GM18867 (cell line): Measurements from ENCODE around the gene SIK3.
"Not testable (repeated sequence)": the region's sequence is repeated elsewhere in the genome, so short reads cannot be mapped to it uniquely, and the experiment has no call there.

Source experiments
- ATAC-seq: cut with Tn5 transposase; IDR thresholded peaks from one replicate; pipeline ENCODE4 v1.9.1; 2021; ENCODE audit warnings: mild to moderate bottlenecking, moderate library complexity; ENCODE audit not compliant: unreplicated experiment

The SIK3 gene

DNA sequence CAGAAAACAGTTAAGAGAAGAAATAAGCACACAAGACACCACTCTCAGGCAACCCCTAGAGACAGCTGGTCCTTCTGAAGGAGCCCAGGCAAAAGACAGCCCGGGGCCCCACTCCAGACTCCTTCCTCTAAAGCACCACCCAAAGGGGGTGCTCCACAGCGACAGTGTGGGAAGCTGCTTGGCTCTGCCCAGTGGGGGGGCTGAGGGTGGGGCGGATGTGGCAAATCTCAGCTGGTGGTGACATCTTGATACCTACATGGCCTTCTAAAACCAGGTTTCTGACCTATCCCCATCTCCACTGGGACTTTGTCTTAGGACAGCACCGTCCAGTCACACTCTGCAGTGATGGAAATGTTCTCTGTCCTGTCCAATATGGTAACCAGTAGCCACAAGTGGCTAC is 250.6 kb downstream of the SIK3 start:
- ATAC-seq: no peak

DNA sequence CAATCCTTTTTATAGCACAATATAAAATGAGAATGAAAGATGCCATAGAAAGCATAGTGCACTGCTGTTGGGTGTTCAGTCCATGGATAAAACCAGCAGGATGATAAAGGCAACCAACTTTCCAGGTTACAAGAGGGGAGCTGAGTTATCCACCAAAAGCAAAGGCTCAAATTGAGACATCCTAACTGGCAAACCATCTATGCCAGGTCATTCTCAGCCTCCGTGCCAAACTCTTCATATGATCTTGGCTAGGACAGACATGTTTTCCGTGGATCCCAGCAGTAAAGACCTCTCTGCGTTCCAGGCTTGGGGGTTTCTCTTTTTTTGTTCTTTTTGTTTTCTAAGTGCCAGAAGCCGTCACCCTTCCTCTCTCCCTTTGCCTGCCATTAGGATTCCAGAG is 253.5 kb downstream of the SIK3 start:
- no peak for ATAC-seq

DNA sequence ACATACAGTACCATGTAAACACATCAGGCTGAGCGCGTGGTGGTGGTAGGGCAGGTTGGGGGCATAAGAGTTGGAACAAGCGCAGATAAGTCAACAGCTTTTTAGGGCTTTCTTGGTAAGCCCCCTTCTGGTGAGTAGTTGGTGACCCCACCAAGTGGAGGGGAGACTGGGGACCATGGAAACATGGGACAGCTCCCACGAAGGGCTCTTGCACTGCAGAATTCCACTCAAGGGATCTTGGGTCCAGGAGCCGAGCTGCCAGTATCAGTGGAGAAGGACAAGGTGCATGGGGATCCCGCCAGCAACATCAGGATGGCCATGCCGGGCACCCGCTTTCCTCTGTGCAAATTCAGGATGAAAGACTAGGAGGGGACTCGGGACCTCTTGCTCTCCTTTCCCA is 254.6 kb downstream of the SIK3 start:
- ATAC-seq: no peak

DNA sequence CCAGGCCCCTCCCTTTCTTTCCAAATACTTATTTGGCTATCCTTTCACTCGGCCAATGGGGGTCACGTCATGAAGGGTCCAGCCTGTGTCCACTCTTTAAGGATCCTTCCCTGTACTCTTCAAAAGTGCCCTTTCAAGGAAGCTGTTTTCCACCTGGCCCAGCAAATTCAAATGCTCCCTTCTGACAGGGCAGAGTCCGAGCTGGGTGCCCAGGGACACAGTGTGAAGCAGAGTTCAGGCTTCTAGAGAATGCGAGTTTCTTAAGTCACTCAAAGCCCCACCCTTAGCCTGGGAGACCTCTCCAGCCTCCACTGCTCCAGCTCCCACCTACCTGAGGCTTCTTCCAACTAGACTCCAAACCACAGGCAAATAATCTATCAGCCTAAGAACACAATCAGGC is 255.3 kb downstream of the SIK3 start:
- no peak for ATAC-seq

DNA sequence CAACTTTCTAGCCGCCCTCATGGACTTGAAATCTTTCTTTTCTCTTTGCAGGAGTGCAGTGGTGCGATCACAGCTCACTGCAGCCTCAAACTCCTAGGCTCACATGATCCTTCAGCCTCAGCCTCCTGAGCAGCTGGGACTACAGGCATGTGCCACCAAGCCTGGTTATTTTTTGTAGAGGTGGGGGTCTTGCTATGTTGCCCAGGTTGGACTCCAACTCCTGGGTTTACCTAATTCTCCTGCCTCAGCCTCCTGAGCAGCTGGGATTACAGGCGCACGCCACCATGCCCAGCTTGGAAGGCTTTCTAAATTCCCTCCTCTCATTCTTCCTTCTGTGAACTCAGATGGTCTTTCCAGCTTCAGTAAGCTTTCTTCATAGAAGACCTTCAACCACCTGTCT is 256.1 kb downstream of the SIK3 start:
- no peak for ATAC-seq

DNA sequence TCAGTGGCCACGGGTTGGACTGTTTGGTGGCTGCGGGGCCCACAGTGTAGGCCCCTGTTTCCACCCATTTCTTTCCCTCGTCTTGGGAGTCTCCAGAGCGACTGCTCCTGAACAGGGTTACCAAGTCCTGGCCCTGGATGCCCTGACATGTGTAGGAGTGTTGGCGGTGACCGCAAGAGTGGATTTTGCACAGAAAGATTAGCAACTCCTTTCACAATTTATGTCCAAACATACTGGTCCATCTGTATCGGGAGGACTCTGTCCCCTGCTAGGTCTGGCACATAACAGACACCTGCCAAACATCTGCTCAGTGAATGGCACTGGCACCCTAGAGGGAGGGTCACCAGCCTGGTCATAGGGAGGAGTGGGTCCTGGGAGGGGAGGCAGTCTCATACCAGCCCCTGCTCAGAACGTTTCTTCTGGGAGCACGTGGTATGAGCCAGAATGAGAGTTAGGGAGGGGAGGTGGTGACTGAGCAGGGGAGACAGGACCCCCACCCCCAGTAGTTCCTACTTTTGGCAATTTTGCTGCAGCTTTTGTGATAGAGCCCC is 257.4 kb downstream of the SIK3 start:
- no peak for ATAC-seq

DNA sequence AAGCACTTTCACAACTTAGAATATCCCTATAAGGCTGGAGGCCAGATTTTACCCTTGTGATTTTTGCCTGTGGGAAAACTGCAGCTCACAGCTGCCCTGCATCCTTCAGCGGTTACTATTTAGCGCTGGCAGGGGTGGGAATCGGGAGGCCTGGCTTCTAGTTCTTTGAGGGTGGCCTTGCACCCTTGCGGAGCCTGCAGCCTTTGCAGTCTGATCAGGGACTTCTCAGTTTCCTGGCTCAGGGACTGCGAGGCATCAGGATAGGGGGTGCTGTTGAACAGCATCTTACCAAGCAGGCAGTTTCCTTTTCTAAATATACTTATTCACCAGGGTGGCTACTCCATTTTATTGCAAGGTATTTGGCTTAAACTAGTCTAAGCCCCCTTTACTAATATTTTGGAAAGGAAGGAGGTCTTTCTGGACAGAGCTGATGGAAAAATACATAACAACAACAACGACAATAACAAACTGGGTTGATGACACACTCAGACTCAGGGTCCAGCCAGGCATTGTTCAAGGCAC is 257.9 kb downstream of the SIK3 start:
- ATAC-seq: no peak

DNA sequence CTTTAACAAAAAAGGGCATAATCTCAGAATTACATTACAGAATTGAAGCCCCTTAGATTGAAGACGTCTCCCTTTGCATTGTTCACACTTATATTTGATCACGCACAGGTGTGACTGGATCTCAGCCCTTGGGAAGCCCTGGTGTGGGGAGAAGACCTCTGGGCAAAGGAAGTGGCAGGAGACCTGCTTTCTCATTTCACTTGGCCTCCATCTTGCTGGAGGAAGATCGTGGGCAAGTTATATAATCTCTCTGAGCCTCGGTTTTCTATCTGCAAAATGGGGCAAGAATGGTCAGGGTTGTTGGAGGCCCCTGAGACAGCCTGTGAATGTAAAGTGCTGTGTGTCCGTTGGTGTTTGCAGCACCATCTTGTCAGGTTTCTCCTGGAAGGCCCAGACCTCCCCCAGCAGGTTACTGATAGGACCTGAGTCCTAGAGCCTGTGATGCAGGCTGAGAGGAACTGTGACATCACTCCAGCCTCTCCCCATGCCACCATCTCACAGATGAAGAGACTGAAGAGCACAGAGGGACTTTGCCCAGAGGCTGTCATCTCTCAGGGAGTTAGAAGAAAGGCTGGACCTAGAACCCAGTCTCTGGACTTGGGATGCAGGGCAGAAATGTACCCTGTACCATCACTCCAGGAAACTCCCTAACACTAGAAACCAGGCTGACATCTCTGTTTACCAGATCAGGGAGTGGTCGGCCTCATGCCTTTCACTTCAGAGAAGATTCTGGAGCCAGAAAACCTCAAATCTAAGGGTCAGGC is 259.7 kb downstream of the SIK3 start:
- ATAC-seq: no peak

DNA sequence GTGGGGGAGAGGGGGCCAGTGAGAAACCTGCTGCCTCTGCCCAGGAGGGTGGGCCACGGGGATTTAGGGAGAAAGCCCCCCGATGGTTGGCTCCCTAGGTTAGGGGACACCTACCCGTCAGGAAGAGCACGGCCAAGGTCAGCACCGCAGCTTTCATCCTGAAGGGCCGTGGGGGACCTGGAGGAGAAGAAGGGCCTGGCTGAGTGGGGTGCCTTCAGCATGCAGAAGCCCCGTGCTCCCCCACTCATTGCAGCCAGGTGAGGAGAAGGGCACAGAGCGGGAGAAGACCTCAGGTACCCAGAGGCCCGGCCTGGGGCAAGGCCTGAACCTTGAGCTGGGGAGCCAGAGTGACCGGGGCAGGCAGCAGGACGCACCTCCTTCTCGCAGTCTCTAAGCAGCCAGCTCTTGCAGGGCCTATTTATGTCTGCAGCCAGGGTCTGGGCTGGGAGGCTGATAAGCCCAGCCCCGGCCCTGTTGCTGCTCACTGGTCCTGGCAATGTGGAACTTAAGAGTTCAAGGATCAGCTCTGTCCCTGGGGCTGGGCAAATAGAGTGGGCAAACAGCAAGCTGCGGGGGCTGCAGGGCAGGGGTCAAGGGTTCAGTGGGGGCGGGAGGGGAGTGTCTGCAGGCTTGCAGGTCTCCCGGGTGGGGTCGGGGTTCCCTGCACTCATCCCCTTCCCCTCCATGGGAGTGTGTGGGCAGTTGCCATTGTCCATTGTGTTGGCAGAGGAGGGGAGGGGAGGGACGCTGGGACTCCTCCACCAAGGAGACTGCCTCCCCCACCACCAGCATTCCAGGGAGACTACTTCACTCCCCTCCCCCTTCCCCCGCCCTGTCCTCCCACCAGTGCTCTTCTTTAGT is 260.8 kb downstream of the SIK3 start, which contains the start of gene APOA1:
Gene APOA1, minus strand, starts transcription at position 392 of the 861 bp plus-strand sequence. Its CDS starts 235 bp downstream, at position 157.
- no peak for ATAC-seq

DNA sequence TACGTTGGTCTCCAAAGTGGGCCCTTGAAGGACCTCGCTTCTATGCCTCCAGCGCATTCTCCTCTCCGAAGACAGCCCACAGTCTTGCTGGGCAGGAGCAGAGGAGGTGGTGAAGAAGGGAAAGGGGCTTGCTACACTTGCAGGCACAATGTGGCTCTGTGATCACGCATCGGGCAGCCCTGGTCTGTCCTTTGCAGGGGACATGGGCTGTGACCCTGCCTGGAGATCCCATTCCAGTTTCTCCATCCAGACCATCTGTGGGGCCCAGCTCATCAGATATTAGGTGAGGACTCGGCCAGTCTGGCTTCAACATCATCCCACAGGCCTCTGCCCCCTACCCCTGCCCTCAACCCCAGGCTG is 261.6 kb downstream of the SIK3 start:
- no peak for ATAC-seq

DNA sequence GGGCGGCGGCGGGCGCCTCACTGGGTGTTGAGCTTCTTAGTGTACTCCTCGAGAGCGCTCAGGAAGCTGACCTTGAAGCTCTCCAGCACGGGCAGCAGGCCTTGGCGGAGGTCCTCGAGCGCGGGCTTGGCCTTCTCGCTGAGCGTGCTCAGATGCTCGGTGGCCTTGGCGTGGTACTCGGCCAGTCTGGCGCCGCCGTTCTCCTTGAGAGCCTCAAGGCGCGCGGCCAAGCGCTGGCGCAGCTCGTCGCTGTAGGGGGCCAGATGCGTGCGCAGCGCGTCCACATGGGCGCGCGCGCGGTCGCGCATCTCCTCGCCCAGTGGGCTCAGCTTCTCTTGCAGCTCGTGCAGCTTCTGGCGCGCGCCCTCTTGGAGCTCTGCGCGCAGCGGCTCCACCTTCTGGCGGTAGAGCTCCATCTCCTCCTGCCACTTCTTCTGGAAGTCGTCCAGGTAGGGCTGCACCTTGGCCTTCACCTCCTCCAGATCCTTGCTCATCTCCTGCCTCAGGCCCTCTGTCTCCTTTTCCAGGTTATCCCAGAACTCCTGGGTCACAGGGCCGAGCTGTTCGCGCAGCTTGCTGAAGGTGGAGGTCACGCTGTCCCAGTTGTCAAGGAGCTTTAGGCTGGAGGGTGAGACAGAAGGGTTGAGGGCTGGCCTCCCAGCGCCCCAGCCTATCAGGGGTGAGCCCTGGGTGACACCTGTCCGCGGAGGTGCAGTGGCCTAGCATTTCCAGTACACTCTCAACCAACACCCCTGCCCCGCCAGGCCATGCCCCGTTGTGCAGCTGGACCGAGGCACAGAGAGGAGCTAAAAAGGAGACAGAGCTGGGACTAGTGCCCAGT is 262.2 kb downstream of the SIK3 start:
- peak; percentile 75 for ATAC-seq

DNA sequence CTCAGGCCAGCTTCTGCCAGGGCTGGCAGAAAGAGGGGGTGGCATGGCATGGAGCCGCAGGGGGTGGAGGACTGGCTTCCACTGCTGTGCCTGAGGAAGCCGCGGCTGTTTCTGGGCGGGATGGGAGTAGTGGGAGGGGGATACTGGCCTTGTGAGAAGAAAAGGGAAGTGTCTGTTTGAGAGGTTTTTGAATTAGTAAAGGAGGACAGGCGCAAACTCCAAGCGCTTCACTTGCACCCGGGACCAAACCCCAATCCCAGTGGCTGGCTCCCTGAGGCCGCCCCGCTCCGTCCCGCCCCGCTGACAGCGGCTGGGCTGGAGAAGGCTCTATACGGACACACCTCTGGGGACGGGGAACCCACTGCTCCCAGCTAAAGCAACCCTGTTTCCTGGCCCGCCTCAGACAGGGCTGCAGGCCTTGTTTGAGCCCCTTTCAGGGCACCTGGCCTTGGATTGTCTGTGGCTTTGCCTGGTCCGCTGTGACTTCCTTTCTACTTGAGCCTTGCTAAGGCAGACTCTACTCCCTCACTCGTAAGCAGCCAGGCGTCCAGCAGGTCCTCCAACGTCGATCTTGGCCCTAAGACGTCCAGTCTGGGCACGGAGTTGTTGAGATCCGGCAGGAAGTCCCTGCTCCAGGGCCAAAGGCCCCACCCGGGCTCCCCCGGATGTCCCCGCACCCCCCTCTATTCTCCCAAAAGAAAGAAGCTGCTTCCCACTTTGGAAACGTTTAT is 263.0 kb downstream of the SIK3 start:
- no peak for ATAC-seq

DNA sequence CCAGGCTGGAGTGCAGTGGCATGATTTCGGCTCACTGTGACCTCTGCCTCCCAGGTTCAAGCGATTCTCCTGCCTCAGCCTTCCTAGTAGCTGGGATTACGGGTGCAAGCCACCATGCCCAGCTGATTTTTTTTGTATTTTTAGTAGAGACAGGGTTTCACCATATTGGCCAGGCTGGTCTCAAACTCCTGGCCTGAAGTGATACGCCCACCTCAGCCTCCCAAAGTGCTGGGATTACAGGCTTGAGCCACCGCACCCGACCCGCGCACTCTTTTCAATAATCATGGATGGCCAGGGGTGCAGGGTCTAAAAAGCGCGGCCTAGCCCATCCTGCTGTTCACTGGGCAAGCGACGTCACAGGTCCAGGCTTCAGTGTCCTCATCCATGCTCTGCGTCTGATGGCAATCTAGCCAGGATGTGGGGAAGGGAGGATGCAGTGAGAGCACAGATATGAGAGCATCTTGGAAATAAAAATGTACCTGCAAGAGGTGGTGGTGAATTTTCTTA is 263.6 kb downstream of the SIK3 start:
- ATAC-seq: not testable (repeated sequence)

DNA sequence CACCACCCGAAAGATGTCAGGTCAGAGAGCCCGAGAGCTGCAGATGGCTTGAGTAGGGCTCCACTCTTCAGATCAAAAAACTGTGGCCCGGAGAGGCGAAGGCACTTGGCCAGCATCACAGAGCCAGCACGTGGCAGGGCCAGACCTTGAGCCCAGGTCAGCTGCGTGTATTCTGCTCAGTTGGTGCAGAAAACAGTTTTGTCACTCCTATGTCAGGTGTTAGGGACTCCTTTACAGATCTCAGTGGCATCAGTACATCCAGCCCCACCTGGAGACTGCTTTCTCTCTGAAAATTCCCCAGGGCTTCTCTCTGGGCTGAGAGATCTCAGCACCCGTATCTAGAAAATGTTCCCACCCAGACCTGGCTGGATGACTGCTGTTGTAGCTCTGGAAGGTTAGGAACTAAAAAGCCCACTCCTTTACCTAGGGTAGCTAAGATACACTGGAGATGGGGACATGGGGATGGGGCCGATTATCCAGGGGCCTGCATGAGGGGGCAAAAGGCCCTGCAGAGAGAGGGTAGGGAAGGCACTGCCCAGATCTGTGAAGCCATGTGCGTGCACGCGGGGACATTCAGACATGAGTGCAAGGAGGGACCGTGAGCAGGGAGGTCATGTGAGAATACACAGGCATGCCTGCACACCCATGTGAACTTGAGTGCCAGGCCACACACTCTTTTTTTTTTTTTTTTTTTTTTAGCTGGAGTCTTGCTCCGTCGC is 264.3 kb downstream of the SIK3 start:
- no peak for ATAC-seq

DNA sequence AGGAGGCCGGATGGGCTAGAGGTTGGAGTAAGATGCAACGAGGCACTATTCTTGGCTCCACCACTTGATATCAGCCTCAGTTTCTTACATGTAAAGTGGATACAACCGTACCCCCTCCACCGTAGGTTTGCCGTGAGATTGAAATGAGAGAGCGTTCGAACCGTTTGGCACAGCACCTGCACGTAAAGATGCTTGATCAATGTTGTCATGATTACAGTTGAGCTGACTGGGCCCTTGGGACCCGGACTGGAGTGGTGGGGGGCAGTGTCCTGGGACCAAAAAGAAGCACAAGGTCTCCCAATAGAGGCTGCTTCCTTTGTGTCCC is 264.8 kb downstream of the SIK3 start:
- no peak for ATAC-seq

DNA sequence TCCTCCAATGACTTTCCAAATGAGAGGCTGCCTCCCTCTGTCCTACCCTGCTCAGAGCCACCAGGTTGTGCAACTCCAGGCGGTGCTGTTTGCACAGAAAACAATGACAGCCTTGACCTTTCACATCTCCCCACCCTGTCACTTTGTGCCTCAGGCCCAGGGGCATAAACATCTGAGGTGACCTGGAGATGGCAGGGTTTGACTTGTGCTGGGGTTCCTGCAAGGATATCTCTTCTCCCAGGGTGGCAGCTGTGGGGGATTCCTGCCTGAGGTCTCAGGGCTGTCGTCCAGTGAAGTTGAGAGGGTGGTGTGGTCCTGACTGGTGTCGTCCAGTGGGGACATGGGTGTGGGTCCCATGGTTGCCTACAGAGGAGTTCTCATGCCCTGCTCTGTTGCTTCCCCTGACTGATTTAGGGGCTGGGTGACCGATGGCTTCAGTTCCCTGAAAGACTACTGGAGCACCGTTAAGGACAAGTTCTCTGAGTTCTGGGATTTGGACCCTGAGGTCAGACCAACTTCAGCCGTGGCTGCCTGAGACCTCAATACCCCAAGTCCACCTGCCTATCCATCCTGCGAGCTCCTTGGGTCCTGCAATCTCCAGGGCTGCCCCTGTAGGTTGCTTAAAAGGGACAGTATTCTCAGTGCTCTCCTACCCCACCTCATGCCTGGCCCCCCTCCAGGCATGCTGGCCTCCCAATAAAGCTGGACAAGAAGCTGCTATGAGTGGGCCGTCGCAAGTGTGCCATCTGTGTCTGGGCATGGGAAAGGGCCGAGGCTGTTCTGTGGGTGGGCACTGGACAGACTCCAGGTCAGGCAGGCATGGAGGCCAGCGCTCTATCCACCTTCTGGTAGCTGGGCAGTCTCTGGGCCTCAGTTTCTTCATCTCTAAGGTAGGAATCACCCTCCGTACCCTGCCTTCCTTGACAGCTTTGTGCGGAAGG is 265.6 kb downstream of the SIK3 start:
- no peak for ATAC-seq

DNA sequence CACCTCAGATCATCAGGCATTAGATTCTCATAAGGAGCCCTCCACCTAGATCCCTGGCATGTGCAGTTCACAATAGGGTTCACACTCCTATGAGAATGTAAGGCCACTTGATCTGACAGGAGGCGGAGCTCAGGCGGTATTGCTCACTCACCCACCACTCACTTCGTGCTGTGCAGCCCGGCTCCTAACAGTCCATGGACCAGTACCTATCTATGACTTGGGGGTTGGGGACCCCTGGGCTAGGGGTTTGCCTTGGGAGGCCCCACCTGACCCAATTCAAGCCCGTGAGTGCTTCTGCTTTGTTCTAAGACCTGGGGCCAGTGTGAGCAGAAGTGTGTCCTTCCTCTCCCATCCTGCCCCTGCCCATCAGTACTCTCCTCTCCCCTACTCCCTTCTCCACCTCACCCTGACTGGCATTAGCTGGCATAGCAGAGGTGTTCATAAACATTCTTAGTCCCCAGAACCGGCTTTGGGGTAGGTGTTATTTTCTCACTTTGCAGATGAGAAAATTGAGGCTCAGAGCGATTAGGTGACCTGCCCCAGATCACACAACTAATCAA is 266.4 kb downstream of the SIK3 start:
- no peak for ATAC-seq
